HCEC 1CT (cell line): Measurements from ENCODE around the gene IL32.
"Not testable (repeated sequence)": the region's sequence is repeated elsewhere in the genome, so short reads cannot be mapped to it uniquely, and the experiment has no call there.

ENCODE experiments used
- DNase-seq: peaks from one replicate; pipeline ENCODE4 v3.0.0-alpha.2; 2017

The IL32 gene

GRCh38 chr16:3053330-3053710 is 12.1 kb upstream of the IL32 start:
- not testable (repeated sequence) for DNase-seq

- no peak for DNase-seq
Observed at GRCh38 chr16:3054965-3055733, 10.3 kb upstream of the IL32 start.

GRCh38 chr16:3055734-3056115 is 9.7 kb upstream of the IL32 start:
- not testable (repeated sequence) for DNase-seq

- no peak for DNase-seq
Observed at GRCh38 chr16:3056336-3057180, 8.9 kb upstream of the IL32 start.

GRCh38 chr16:3057181-3058138 is 8.0 kb upstream of the IL32 start:
- no peak for DNase-seq

GRCh38 chr16:3058139-3059030 is 7.1 kb upstream of the IL32 start:
- peak; percentile 18 for DNase-seq

- peak; percentile 75 for DNase-seq
Observed at GRCh38 chr16:3059041-3059722, 6.3 kb upstream of the IL32 start.

GRCh38 chr16:3059723-3060242 is 5.7 kb upstream of the IL32 start:
- no peak for DNase-seq

- DNase-seq: no peak
Observed at GRCh38 chr16:3060339-3061127, 4.9 kb upstream of the IL32 start.

- DNase-seq: no peak
Observed at GRCh38 chr16:3062553-3062952, 2.9 kb upstream of the IL32 start.

- no peak for DNase-seq
Observed at GRCh38 chr16:3063625-3064386, 1.6 kb upstream of the IL32 start.

GRCh38 chr16:3065742-3066439 is 451 bp downstream of the IL32 start:
- DNase-seq: no peak

GRCh38 chr16:3066440-3066748 is 954 bp downstream of the IL32 start:
- DNase-seq: no peak

GRCh38 chr16:3068487-3068886 is 3.0 kb downstream of the IL32 start:
- no peak for DNase-seq

- not testable (repeated sequence) for DNase-seq
Observed at GRCh38 chr16:3069146-3069545, 3.7 kb downstream of the IL32 start.

GRCh38 chr16:3070608-3071111 is 5.2 kb downstream of the IL32 start:
- DNase-seq: no peak

- DNase-seq: no peak
Observed at GRCh38 chr16:3071655-3072054, 6.2 kb downstream of the IL32 start.

GRCh38 chr16:3072148-3072547 is 6.7 kb downstream of the IL32 start:
- DNase-seq: not testable (repeated sequence)
